Naive B cell (primary cell): ENCODE results near the gene SLCO4C1. TPM values are rescaled to one million over a fixed set of nuclear protein-coding genes. Genes with fewer than 3 reads are reported as not detected.
"Not testable (repeated sequence)": the region's sequence is repeated elsewhere in the genome, so short reads cannot be mapped to it uniquely, and the experiment has no call there.

ENCODE experiments used
- ATAC-seq, 2 donors: fragments of 150-1000 bp; cut with Tn5 transposase; 2 replicates each; pipeline ENCODE4 v1.10.0; 2021; ENCODE audit warnings: low read depth in 2 of 2, mild to moderate bottlenecking in 2 of 2, moderate library complexity in 2 of 2
- DNase-seq: peaks from one replicate; pipeline ENCODE4 v3.0.0; 2022
- H3K27ac Mint-ChIP-seq, 6 donors: one replicate each; pipeline ENCODE4 v1.8.0; 2020 to 2022; ENCODE audit warnings: mild to moderate bottlenecking in 6 of 6, mixed read lengths in 6 of 6, moderate library complexity in 5 of 6, inconsistent platforms in 2 of 6
- H3K27me3 Mint-ChIP-seq, 3 donors: one replicate each; pipeline ENCODE4 v1.8.0; 2021 to 2022; ENCODE audit warnings: mixed read lengths in 3 of 3, mild to moderate bottlenecking in 1 of 3
- H3K36me3 Mint-ChIP-seq, 2 donors: one replicate each; pipeline ENCODE4 v1.8.0; 2020 to 2022; ENCODE audit warnings: mixed read lengths in 2 of 2, inconsistent platforms in 1 of 2, mild to moderate bottlenecking in 1 of 2
- H3K4me1 Mint-ChIP-seq, 3 donors: one replicate each; pipeline ENCODE4 v1.8.0; 2020 to 2022; ENCODE audit warnings: mixed read lengths in 3 of 3, inconsistent platforms in 1 of 3, mild to moderate bottlenecking in 1 of 3, moderate library complexity in 1 of 3
- H3K4me3 Mint-ChIP-seq, 8 donors: one replicate each; pipeline ENCODE4 v1.8.0; 2020 to 2022; ENCODE audit warnings: mild to moderate bottlenecking in 8 of 8, mixed read lengths in 8 of 8, moderate library complexity in 8 of 8, inconsistent platforms in 2 of 8
- H3K9me3 Mint-ChIP-seq, 7 donors: one replicate each; pipeline ENCODE4 v1.8.0; 2020 to 2022; ENCODE audit warnings: mixed read lengths in 7 of 7, mild to moderate bottlenecking in 5 of 7, inconsistent platforms in 2 of 7, moderate library complexity in 1 of 7
- polyA plus RNA-seq, 6 donors: library from polyadenylated mRNA; unstranded; fragments of 300-500 nt; fragmentation: Illumina TruSeq; gene quantifications; one replicate each; pipeline ENCODE4 v1.2.3, GENCODE V29; 2021; ENCODE audit warnings: low read depth in 6 of 6

Gene SLCO4C1
- polyA plus RNA-seq: under 1 TPM in 5 of 6 donors, not detected in 1; 0.05 to 0.42 (median 0.35) TPM

- DNase-seq (peak; percentile 60), ATAC-seq (peak; percentile 90 to 91)
- Mint-ChIP-seq H3K36me3 (no peaks in the 10 kb centered on the region), H3K4me3 (peak within 1 kb of the TSS; percentile 81 to 94 (median 90)), H3K27me3 (peaks cover 0 to 8% (median 5%) of the 10 kb centered on the region in 3 donors), H3K9me3 (no peaks in the 10 kb centered on the region), H3K4me1 (peaks cover 15 to 24% (median 18%) of the 10 kb centered on the region in 3 donors), H3K27ac (peak within 1 kb of the TSS in 5 of 6 donors; percentile 23 to 80 (median 66))
These were observed at the start of gene SLCO4C1 for GRCh38 chr5:102296178-102296817. TSS of gene SLCO4C1 (minus strand) at chr5:102296284. CDS start at chr5:102296262, 22 bp downstream.

GRCh38 chr5:102341681-102342288 lies 45.7 kb upstream of the SLCO4C1 start:
- H3K27ac Mint-ChIP-seq: no peak overlapping the region
- H3K27me3 Mint-ChIP-seq: peaks cover 0 to 7% (median 0%) of the 10 kb centered on the region in 3 donors
- H3K4me3 Mint-ChIP-seq: no peak overlapping the region
- no peak for ATAC-seq
- no peaks in the 10 kb centered on the region for H3K4me1 Mint-ChIP-seq
- DNase-seq: no peak
- H3K9me3 Mint-ChIP-seq: peaks cover 0 to 3% (median 0%) of the 10 kb centered on the region in 7 donors
- H3K36me3 Mint-ChIP-seq: no peaks in the 10 kb centered on the region

GRCh38 chr5:102324714-102325113 lies 28.6 kb upstream of the SLCO4C1 start:
- DNase-seq (no peak), ATAC-seq (no peak)
- H3K9me3 Mint-ChIP-seq: peaks cover 0 to 3% (median 0%) of the 10 kb centered on the region in 7 donors
- no peak overlapping the region for H3K27ac Mint-ChIP-seq
- peaks cover 0 to 7% (median 5%) of the 10 kb centered on the region in 3 donors for H3K27me3 Mint-ChIP-seq
- no peaks in the 10 kb centered on the region for H3K4me1 Mint-ChIP-seq
- no peak overlapping the region for H3K4me3 Mint-ChIP-seq
- no peaks in the 10 kb centered on the region for H3K36me3 Mint-ChIP-seq

GRCh38 chr5:102318801-102319200 lies 22.7 kb upstream of the SLCO4C1 start:
- not testable (repeated sequence) for H3K36me3 Mint-ChIP-seq, H3K4me3 Mint-ChIP-seq, H3K4me1 Mint-ChIP-seq, H3K27ac Mint-ChIP-seq, H3K27me3 Mint-ChIP-seq, H3K9me3 Mint-ChIP-seq, ATAC-seq, DNase-seq

GRCh38 chr5:102314328-102314727 lies 18.2 kb upstream of the SLCO4C1 start:
- ATAC-seq (no peak), DNase-seq (no peak)
- no peaks in the 10 kb centered on the region for H3K4me1 Mint-ChIP-seq
- H3K27me3 Mint-ChIP-seq: peaks cover 0 to 5% (median 0%) of the 10 kb centered on the region in 3 donors
- H3K27ac Mint-ChIP-seq: no peak overlapping the region
- no peaks in the 10 kb centered on the region for H3K9me3 Mint-ChIP-seq
- no peak overlapping the region for H3K4me3 Mint-ChIP-seq
- H3K36me3 Mint-ChIP-seq: no peaks in the 10 kb centered on the region

GRCh38 chr5:102313912-102314311 lies 17.8 kb upstream of the SLCO4C1 start:
- Mint-ChIP-seq H3K4me1 (no peaks in the 10 kb centered on the region), H3K27me3 (peaks cover 0 to 5% (median 0%) of the 10 kb centered on the region in 3 donors), H3K4me3 (no peak overlapping the region), H3K27ac (no peak overlapping the region), H3K9me3 (no peaks in the 10 kb centered on the region), H3K36me3 (no peaks in the 10 kb centered on the region)
- no peak for DNase-seq
- no peak for ATAC-seq

GRCh38 chr5:102312586-102313370 lies 16.7 kb upstream of the SLCO4C1 start:
- peaks cover 0 to 5% (median 0%) of the 10 kb centered on the region in 3 donors for H3K27me3 Mint-ChIP-seq
- DNase-seq (no peak), ATAC-seq (no peak)
- H3K36me3 Mint-ChIP-seq: no peaks in the 10 kb centered on the region
- no peaks in the 10 kb centered on the region for H3K9me3 Mint-ChIP-seq
- no peak overlapping the region for H3K27ac Mint-ChIP-seq
- H3K4me1 Mint-ChIP-seq: no peaks in the 10 kb centered on the region
- H3K4me3 Mint-ChIP-seq: no peak overlapping the region

GRCh38 chr5:102309586-102309985 lies 13.5 kb upstream of the SLCO4C1 start:
- H3K4me1 Mint-ChIP-seq: no peaks in the 10 kb centered on the region
- no peaks in the 10 kb centered on the region for H3K36me3 Mint-ChIP-seq
- no peak for ATAC-seq

GRCh38 chr5:102307232-102307631 lies 11.1 kb upstream of the SLCO4C1 start:
- Mint-ChIP-seq H3K4me1 (no peaks in the 10 kb centered on the region), H3K27me3 (no peaks in the 10 kb centered on the region), H3K9me3 (no peaks in the 10 kb centered on the region)

More at GRCh38 chr5:102309586-102309985, 13.5 kb upstream of the SLCO4C1 start:
- Mint-ChIP-seq H3K4me3 (no peak overlapping the region), H3K9me3 (no peaks in the 10 kb centered on the region), H3K27me3 (peaks cover 0 to 5% (median 0%) of the 10 kb centered on the region in 3 donors), H3K27ac (no peak overlapping the region)
- DNase-seq: no peak

GRCh38 chr5:102306121-102306520 lies 10.0 kb upstream of the SLCO4C1 start:
- Mint-ChIP-seq H3K27me3 (no peaks in the 10 kb centered on the region), H3K27ac (no peak overlapping the region), H3K4me3 (no peak overlapping the region), H3K36me3 (no peaks in the 10 kb centered on the region), H3K4me1 (no peaks in the 10 kb centered on the region), H3K9me3 (no peaks in the 10 kb centered on the region)
- ATAC-seq (no peak), DNase-seq (no peak)

More at GRCh38 chr5:102307232-102307631, 11.1 kb upstream of the SLCO4C1 start:
- H3K36me3 Mint-ChIP-seq: no peaks in the 10 kb centered on the region
- H3K27ac Mint-ChIP-seq: no peak overlapping the region
- no peak for DNase-seq
- no peak overlapping the region for H3K4me3 Mint-ChIP-seq
- no peak for ATAC-seq

GRCh38 chr5:102295534-102296177 lies 428 bp downstream of the SLCO4C1 start:
- ATAC-seq: no peak

GRCh38 chr5:102294886-102295395 lies 1.1 kb downstream of the SLCO4C1 start:
- no peak for ATAC-seq
- Mint-ChIP-seq H3K27ac (no peak overlapping the region), H3K4me1 (peaks cover 15 to 24% (median 18%) of the 10 kb centered on the region in 3 donors), H3K9me3 (no peaks in the 10 kb centered on the region), H3K4me3 (peak overlapping the region; percentile 81 to 94 (median 90)), H3K27me3 (peaks cover 0 to 8% (median 5%) of the 10 kb centered on the region in 3 donors), H3K36me3 (no peaks in the 10 kb centered on the region)
- DNase-seq: no peak

More at GRCh38 chr5:102295534-102296177, 428 bp downstream of the SLCO4C1 start:
- peak overlapping the region in 4 of 6 donors; percentile 23 to 80 (median 56) for H3K27ac Mint-ChIP-seq
- H3K36me3 Mint-ChIP-seq: no peaks in the 10 kb centered on the region
- no peaks in the 10 kb centered on the region for H3K9me3 Mint-ChIP-seq
- peaks cover 15 to 24% (median 18%) of the 10 kb centered on the region in 3 donors for H3K4me1 Mint-ChIP-seq
- peaks cover 0 to 8% (median 5%) of the 10 kb centered on the region in 3 donors for H3K27me3 Mint-ChIP-seq
- peak overlapping the region; percentile 81 to 94 (median 90) for H3K4me3 Mint-ChIP-seq
- no peak for DNase-seq

GRCh38 chr5:102290004-102290403 lies 6.1 kb downstream of the SLCO4C1 start:
- H3K4me1 Mint-ChIP-seq: peaks cover 17 to 30% (median 19%) of the 10 kb centered on the region in 3 donors
- H3K27me3 Mint-ChIP-seq: peaks cover 0 to 5% (median 3%) of the 10 kb centered on the region in 3 donors
- H3K36me3 Mint-ChIP-seq: no peaks in the 10 kb centered on the region
- H3K27ac Mint-ChIP-seq: no peak overlapping the region
- no peaks in the 10 kb centered on the region for H3K9me3 Mint-ChIP-seq
- ATAC-seq (no peak), DNase-seq (no peak)
- no peak overlapping the region for H3K4me3 Mint-ChIP-seq
